MM.1S (cell line): ENCODE data around the gene HBS1L.

ENCODE experiments used
- DNase-seq: peaks from one replicate; pipeline ENCODE4 v3.0.0-alpha.2; 2015
- H2AFZ ChIP-seq: fragments of 300-600 bp; sonication (generic); 2 replicates; pipeline ENCODE4 v1.6.0; 2016; ENCODE audit warnings: antibody characterized with exemption, low read length
- H3F3A ChIP-seq: fragments of 300-600 bp; sonication (generic); 2 replicates; pipeline ENCODE4 v1.6.1; 2016; ENCODE audit warnings: mild to moderate bottlenecking, antibody characterized with exemption, low read length, moderate library complexity, mixed read lengths; ENCODE audit not compliant: insufficient read depth
- H3K27ac ChIP-seq: fragments of 300-600 bp; sonication (generic); 2 replicates; pipeline ENCODE4 v1.5.1; 2016; ENCODE audit warnings: mild to moderate bottlenecking, low read length
- H3K27me3 ChIP-seq: fragments of 300-600 bp; sonication (generic); replicated peaks from 2 replicates; pipeline ENCODE4 v1.6.0; 2016; ENCODE audit warnings: low read length; ENCODE audit not compliant: insufficient read depth
- H3K36me3 ChIP-seq: fragments of 300-600 bp; sonication (generic); replicated peaks from 2 replicates; pipeline ENCODE4 v1.6.1; 2016; ENCODE audit warnings: mild to moderate bottlenecking, low read length, mixed read lengths; ENCODE audit not compliant: insufficient read depth
- H3K4me1 ChIP-seq: fragments of 300-600 bp; sonication (generic); 2 replicates; pipeline ENCODE4 v1.6.1; 2016; ENCODE audit warnings: low read length, mixed read lengths
- H3K4me2 ChIP-seq: fragments of 300-600 bp; sonication (generic); 2 replicates; pipeline ENCODE4 v1.6.0; 2016; ENCODE audit warnings: low read depth, low read length
- H3K4me3 ChIP-seq: fragments of 300-600 bp; sonication (generic); 2 replicates; pipeline ENCODE4 v1.5.1; 2016; ENCODE audit warnings: low read length, mixed read lengths
- H3K79me2 ChIP-seq: fragments of 300-600 bp; sonication (generic); 2 replicates; pipeline ENCODE4 v1.6.1; 2016; ENCODE audit warnings: mixed run types, low read length, mixed read lengths
- H3K9ac ChIP-seq: fragments of 300-600 bp; sonication (generic); 2 replicates; pipeline ENCODE4 v1.6.1; 2016; ENCODE audit warnings: low read length, mixed read lengths
- H3K9me2 ChIP-seq: fragments of 300-600 bp; sonication (generic); replicated peaks from 2 replicates; pipeline ENCODE4 v1.6.1; 2016; ENCODE audit warnings: mild to moderate bottlenecking, low read length, mixed read lengths; ENCODE audit not compliant: insufficient read depth
- H3K9me3 ChIP-seq: fragments of 300-600 bp; sonication (generic); replicated peaks from 2 replicates; pipeline ENCODE4 v1.6.1; 2016; ENCODE audit warnings: mild to moderate bottlenecking, low read length, mixed read lengths; ENCODE audit not compliant: insufficient read depth
- H4K20me1 ChIP-seq: fragments of 300-600 bp; sonication (generic); 2 replicates; pipeline ENCODE4 v1.6.1; 2016; ENCODE audit warnings: mild to moderate bottlenecking, low read length, moderate library complexity, mixed read lengths; ENCODE audit not compliant: insufficient read depth
- EZH2 ChIP-seq: fragments of 300-600 bp; sonication (generic); optimal IDR thresholded peaks from 2 replicates; pipeline ENCODE3; 2017; ENCODE audit warnings: low read depth, mild to moderate bottlenecking, antibody characterized with exemption, low read length, mixed read lengths
- EZH2phosphoT487 ChIP-seq: fragments of 300-600 bp; sonication (generic); IDR thresholded peaks from 2 replicates; pipeline ENCODE4 v1.6.1; 2018; ENCODE audit warnings: antibody characterized with exemption, low read length
- TF ChIP-seq, protein P1 (sequence below): fragments of 300-600 bp; sonication (generic); IDR thresholded peaks from 2 replicates; pipeline ENCODE4 v1.5.1; 2016; ENCODE audit warnings: antibody characterized with exemption, low read length, mixed read lengths

Gene HBS1L

DNA sequence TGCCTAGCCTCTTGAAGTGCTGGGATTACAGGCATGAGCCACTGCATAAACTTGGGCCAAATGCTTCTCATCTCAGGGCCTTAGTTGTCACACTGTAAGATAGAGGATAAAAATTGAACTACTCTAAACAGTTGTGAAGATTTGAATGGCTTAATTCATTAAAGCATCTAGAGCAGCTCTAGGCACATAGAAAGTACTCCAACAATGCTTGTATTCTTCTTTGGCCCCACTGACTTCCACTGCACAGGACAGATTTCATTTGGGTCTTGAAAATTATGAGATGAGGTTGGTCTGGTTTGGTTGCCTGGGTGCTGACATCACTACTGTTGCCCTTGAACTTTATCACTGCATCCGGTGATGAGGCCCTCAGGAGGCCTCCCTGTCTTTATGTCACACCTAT, 10.0 kb upstream of the HBS1L start:
- peaks cover 12% of the 10 kb centered on the region for H3K4me1 ChIP-seq
- no peaks in the 10 kb centered on the region for H3F3A ChIP-seq
- H3K4me2 ChIP-seq = no peak overlapping the region
- H3K79me2 ChIP-seq = no peaks in the 10 kb centered on the region
- H4K20me1 ChIP-seq = no peaks in the 10 kb centered on the region
- no peak overlapping the region for H3K27ac ChIP-seq
- no peaks in the 10 kb centered on the region for H3K36me3 ChIP-seq
- TF ChIP-seq EZH2phosphoT487 = no peak
- TF ChIP-seq EZH2 = no peak
- TF ChIP-seq, protein P1, sequence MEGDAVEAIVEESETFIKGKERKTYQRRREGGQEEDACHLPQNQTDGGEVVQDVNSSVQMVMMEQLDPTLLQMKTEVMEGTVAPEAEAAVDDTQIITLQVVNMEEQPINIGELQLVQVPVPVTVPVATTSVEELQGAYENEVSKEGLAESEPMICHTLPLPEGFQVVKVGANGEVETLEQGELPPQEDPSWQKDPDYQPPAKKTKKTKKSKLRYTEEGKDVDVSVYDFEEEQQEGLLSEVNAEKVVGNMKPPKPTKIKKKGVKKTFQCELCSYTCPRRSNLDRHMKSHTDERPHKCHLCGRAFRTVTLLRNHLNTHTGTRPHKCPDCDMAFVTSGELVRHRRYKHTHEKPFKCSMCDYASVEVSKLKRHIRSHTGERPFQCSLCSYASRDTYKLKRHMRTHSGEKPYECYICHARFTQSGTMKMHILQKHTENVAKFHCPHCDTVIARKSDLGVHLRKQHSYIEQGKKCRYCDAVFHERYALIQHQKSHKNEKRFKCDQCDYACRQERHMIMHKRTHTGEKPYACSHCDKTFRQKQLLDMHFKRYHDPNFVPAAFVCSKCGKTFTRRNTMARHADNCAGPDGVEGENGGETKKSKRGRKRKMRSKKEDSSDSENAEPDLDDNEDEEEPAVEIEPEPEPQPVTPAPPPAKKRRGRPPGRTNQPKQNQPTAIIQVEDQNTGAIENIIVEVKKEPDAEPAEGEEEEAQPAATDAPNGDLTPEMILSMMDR = no peak
- no peak overlapping the region for H3K9ac ChIP-seq
- no peaks in the 10 kb centered on the region for H3K9me3 ChIP-seq
- no peak for DNase-seq
- no peak overlapping the region for H3K4me3 ChIP-seq
- H2AFZ ChIP-seq = no peak overlapping the region
- no peaks in the 10 kb centered on the region for H3K27me3 ChIP-seq
- no peaks in the 10 kb centered on the region for H3K9me2 ChIP-seq

GRCh38 chr6:135063926-135064325, 9.3 kb upstream of the HBS1L start:
- H3K4me1 ChIP-seq = peaks cover 12% of the 10 kb centered on the region
- no peak for DNase-seq
- no peak overlapping the region for H3K9ac ChIP-seq

DNA sequence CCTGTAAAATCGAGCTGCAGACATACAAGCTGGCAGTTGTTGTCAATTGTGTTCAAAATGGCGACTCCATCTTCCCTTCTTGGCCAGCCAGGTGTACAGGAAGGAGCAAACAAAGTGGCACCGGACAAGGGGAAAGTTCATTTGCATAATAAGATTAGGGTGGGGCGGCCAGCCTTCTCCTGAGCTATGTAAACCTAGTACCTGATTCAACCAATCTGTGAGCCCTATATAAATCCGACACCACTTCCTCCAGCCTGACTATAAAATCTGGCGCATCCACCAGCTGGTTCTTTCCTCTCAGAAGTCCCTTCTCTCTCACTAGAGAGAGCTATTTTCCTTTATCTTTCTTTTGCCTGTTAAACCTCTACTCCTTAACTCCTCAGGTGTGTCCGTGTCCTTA, 8.1 kb upstream of the HBS1L start:
- Histone ChIP-seq H3K9me2 (no peaks in the 10 kb centered on the region), H4K20me1 (no peaks in the 10 kb centered on the region), H3F3A (no peaks in the 10 kb centered on the region), H3K36me3 (no peaks in the 10 kb centered on the region), H3K27me3 (no peaks in the 10 kb centered on the region), H3K4me3 (no peak overlapping the region), H3K79me2 (no peaks in the 10 kb centered on the region), H2AFZ (peak overlapping the region; percentile 51; the same call in 1 of the 2 replicates), H3K27ac (no peak overlapping the region), H3K9ac (no peak overlapping the region), H3K4me2 (0 out of 2 replicates have a peak overlapping the region, but pooled peaks have one; percentile 29), H3K9me3 (no peaks in the 10 kb centered on the region), H3K4me1 (peaks cover 12% of the 10 kb centered on the region)
- TF ChIP-seq EZH2phosphoT487 (no peak), EZH2 (no peak)
- TF ChIP-seq, protein P1 = no peak
- peak; percentile 54 for DNase-seq

More at GRCh38 chr6:135063926-135064325, 9.3 kb upstream of the HBS1L start:
- Histone ChIP-seq H3K36me3 (no peaks in the 10 kb centered on the region), H4K20me1 (no peaks in the 10 kb centered on the region), H3K4me2 (no peak overlapping the region), H3K9me3 (no peaks in the 10 kb centered on the region), H3K27me3 (no peaks in the 10 kb centered on the region), H3K27ac (no peak overlapping the region), H3K4me3 (no peak overlapping the region), H2AFZ (no peak overlapping the region), H3K9me2 (no peaks in the 10 kb centered on the region), H3F3A (no peaks in the 10 kb centered on the region), H3K79me2 (no peaks in the 10 kb centered on the region)
- TF ChIP-seq EZH2 = no peak
- TF ChIP-seq EZH2phosphoT487 = no peak
- TF ChIP-seq, protein P1 = no peak
